Activated CD8-positive, alpha-beta memory T cell treated with anti-CD3 and anti-CD28 coated beads, Interleukin-2, amount 50 U/mL, for 1 hour (primary cell): Measurements from ENCODE around the gene ARHGAP44.

Experiments used
- DNase-seq: peaks from one replicate; pipeline ENCODE4 v3.0.0-alpha.2; 2020; ENCODE audit errors: extremely low read depth

Gene ARHGAP44

GRCh38 chr17:12900474-12900873 is 111.2 kb downstream of the ARHGAP44 start:
- DNase-seq, result no peak

GRCh38 chr17:12902046-12902445 is 112.7 kb downstream of the ARHGAP44 start:
- no peak for DNase-seq

DNA sequence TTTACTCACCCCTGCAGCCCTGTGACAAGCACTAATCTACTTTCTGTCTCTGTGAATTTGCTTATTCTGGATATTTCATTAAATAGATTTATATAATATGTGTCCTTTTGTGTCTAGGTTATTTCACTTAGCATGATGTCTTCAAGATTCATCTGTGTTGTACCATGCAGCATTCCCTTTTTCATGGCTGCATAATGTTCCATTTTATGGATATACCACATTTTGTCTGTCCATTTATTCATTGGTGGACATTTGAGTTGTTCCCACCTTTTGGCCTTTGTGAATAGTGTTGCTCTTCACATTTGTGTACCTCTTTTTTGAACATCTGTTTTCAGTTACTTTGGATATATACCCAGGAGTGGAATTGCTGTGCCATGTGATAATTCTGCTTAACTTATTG is 118.2 kb downstream of the ARHGAP44 start:
- DNase-seq, result no peak

DNA sequence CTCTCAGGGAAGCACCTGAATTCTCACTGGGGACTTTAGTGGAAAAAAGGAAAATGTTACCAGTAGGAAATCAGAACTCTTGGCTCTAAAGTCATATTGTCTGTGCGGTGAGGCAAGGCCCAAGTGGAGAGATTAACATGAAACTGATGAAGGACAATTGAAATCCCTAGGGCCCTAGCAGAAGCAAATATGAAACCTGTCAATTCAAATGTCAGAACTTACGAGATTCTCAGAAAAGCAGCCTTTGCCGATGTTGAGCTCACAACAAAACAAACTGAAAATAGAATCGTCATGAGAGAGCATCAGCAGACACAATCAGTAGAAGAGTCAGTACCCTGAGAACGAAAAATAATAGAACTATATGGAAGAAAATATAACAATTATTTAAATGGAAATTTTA is 119.7 kb downstream of the ARHGAP44 start:
- DNase-seq, result no peak

- DNase-seq, result no peak
These were observed 120.2 kb downstream of the ARHGAP44 start for GRCh38 chr17:12909511-12909910.

GRCh38 chr17:12911239-12911638 is 121.9 kb downstream of the ARHGAP44 start:
- DNase-seq, result no peak

GRCh38 chr17:12917399-12917798 is 128.1 kb downstream of the ARHGAP44 start:
- no peak for DNase-seq

- no peak for DNase-seq
These were observed 128.8 kb downstream of the ARHGAP44 start for GRCh38 chr17:12918142-12918541.

GRCh38 chr17:12922120-12922519 is 132.8 kb downstream of the ARHGAP44 start:
- no peak for DNase-seq

- DNase-seq, result no peak
These were observed 135.3 kb downstream of the ARHGAP44 start for GRCh38 chr17:12924614-12925013.

GRCh38 chr17:12927001-12927400 is 137.7 kb downstream of the ARHGAP44 start:
- no peak for DNase-seq

DNA sequence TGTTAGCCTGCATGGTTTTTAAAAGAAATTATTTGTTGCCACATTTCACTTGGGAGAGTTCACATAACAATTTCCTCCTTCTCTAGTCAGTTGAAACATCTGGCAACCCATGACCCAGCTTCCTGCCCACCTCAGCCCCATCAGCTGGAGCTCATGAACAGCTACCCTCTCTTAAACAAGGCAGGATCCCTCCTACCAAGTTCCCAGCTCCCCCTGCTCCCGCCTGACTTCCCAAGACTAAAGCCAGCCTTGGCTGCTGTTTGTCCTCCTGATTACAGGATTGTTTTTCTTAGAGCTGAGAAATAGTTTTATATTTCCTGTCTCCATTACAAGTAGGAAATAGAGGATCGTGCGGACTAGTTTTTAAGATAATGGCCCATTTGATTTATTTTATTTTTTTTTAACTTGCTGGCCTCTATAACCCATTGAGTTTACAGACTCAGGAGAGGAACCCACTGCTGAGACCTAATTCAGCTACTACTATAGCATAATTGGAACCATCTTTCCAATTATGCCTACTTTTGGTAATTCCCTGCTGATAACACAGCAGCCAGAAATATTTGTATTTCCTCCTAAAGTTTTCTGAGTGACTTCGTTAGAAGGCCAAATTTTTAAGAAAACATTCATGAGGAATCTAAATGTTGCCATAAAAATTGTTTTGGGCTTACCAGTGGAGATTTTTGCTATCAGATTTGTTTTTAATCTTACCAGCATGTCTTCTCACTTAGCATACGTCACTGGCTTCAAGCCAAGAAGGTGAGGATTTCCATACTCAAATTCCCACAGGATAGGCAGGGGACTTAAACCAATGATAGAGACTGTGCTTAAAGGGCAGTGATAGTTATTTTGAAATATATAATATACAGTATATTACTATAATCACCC is 138.5 kb downstream of the ARHGAP44 start:
- no peak for DNase-seq

DNA sequence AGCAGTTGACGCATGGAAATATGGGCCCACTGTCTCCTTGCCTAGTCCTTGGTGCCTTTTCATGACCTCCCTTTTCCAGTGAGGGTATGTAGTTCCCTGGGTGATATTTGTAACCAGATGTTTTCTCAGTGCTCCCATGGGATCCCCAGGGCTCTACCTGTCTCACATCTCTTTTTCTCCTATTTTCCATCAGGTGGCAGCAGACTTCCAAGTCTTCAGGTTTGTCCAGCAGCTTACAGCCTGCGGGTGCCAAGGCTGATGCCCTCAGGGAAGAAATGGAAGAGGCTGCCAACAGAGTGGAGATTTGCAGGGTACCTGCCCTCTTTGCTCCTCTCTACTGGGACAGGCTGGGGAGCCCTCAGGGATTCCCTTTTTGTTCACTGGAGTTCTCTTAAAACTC is 139.4 kb downstream of the ARHGAP44 start:
- DNase-seq, result no peak

- DNase-seq, result no peak
These were observed 147.2 kb downstream of the ARHGAP44 start for GRCh38 chr17:12936501-12936900.

- DNase-seq, result no peak
These were observed 151.4 kb downstream of the ARHGAP44 start for GRCh38 chr17:12940699-12941098.

- DNase-seq, result no peak
These were observed 157.7 kb downstream of the ARHGAP44 start for GRCh38 chr17:12947047-12947446.

GRCh38 chr17:12952012-12952411 is 162.7 kb downstream of the ARHGAP44 start:
- DNase-seq, result no peak

GRCh38 chr17:12953156-12953555 is 163.9 kb downstream of the ARHGAP44 start:
- DNase-seq, result no peak

DNA sequence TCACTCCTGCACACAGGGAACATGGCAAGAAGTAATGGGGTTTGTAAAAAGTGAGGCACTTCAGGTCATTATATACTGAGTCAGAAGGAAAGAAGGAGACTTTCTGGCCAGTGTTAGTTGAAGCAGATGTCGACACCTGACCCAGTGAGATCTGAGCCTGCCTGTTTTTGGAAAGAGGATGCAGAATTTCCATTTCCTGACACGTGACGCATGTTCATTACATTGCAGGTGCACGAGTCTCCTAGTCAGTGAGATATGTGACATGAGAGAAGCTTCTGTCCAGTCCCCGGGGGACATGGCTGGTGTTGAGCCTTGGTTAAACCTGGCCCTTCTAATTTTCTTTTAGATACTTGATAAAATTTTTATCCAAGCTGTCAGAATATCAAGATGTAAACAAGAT is 166.2 kb downstream of the ARHGAP44 start:
- DNase-seq, result no peak

GRCh38 chr17:12958786-12959185 is 169.5 kb downstream of the ARHGAP44 start:
- no peak for DNase-seq

DNA sequence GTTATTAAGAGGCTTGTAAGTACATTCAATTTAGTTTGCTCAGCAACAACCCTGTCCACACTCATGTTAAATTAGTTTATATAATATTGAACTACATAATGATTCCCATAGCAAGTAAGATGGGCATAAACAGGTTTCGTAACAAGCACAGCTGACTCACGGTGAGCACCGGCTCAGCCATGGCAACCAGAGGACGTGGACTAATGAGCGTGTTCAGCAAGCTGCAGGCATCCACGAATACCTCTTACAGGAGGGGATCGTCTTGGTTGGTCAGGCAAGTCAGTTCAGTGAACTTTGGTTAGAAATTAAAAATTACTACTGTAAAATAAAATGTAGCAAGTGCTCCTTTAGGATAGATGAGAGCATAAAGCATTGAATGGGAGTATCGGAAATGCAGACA is 170.1 kb downstream of the ARHGAP44 start:
- no peak for DNase-seq

- no peak for DNase-seq
These were observed 172.4 kb downstream of the ARHGAP44 start for GRCh38 chr17:12961655-12962054.

DNA sequence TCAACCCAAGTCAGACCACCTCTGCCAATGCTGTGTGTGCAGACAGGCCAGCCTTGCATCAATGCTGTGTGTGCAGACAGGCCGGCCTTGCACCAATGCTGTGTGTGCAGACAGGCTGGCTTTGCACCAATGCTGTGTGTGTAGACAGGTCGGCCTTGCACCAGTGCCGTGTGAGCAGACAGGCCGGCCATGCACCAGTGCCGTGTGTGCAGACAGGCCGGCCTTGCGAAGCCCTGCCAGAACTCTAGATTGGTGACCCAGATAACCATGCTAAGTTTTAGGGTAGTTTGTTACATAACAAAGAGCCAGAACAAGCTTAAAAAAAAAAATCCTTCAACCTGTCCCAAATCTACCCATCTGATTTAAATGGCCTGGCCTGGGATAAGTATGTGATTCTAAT is 174.2 kb downstream of the ARHGAP44 start:
- DNase-seq, result no peak

- DNase-seq, result no peak
These were observed 174.9 kb downstream of the ARHGAP44 start for GRCh38 chr17:12964162-12964561.
